Measurements from ENCODE around the gene ADIPOR1.

Gene ADIPOR1

GRCh38 chr1:202982715-202983430 is 24.8 kb upstream of the ADIPOR1 start:
- no peak for DNase-seq (ENCODE audit: low read depth)
- no peak for TF ChIP-seq CTCF (conservative IDR thresholded peaks at IDR 0.05; ENCODE audit: low read depth, low read length)
- no peak overlapping the region for H3K4me3 ChIP-seq (ENCODE audit: low read depth, low read length)

GRCh38 chr1:202981939-202982338 is 23.8 kb upstream of the ADIPOR1 start:
- no peak for TF ChIP-seq CTCF (conservative IDR thresholded peaks at IDR 0.05; ENCODE audit: low read depth, low read length)
- DNase-seq (ENCODE audit: low read depth): no peak
- H3K4me3 ChIP-seq (ENCODE audit: low read depth, low read length): no peak overlapping the region

- H3K4me3 ChIP-seq (ENCODE audit: low read depth, low read length): no peak overlapping the region
- no peak for DNase-seq (ENCODE audit: low read depth)
- no peak for TF ChIP-seq CTCF (conservative IDR thresholded peaks at IDR 0.05; ENCODE audit: low read depth, low read length)
These were observed 21.3 kb upstream of the ADIPOR1 start for GRCh38 chr1:202979459-202979858.

GRCh38 chr1:202976633-202977032 is 18.5 kb upstream of the ADIPOR1 start:
- no peak for DNase-seq (ENCODE audit: low read depth)
- no peak for TF ChIP-seq CTCF (conservative IDR thresholded peaks at IDR 0.05; ENCODE audit: low read depth, low read length)
- no peak overlapping the region for H3K4me3 ChIP-seq (ENCODE audit: low read depth, low read length)

- TF ChIP-seq CTCF (conservative IDR thresholded peaks at IDR 0.05; ENCODE audit: low read depth, low read length): no peak
- no peak for DNase-seq (ENCODE audit: low read depth)
- no peak overlapping the region for H3K4me3 ChIP-seq (ENCODE audit: low read depth, low read length)
These were observed 16.7 kb upstream of the ADIPOR1 start for GRCh38 chr1:202974856-202975255.

- DNase-seq (ENCODE audit: low read depth): no peak
- H3K4me3 ChIP-seq (ENCODE audit: low read depth, low read length): no peak overlapping the region
- no peak for TF ChIP-seq CTCF (conservative IDR thresholded peaks at IDR 0.05; ENCODE audit: low read depth, low read length)
These were observed 13.9 kb upstream of the ADIPOR1 start for GRCh38 chr1:202972046-202972445.

- H3K4me3 ChIP-seq (ENCODE audit: low read depth, low read length): no peak overlapping the region
- peak; percentile 79 for DNase-seq (ENCODE audit: low read depth)
- TF ChIP-seq CTCF (conservative IDR thresholded peaks at IDR 0.05; ENCODE audit: low read depth, low read length): peak; percentile 86
These were observed 10.8 kb upstream of the ADIPOR1 start for GRCh38 chr1:202968895-202969295.

Measured in choroid plexus epithelial cell (primary cell).